Kasumi-1 (cell line): ENCODE results near the gene COL9A1.

Experiments
- DNase-seq, 2 experiments: peaks; one replicate each; lab custom pipeline; 2025; lab: John Stamatoyannopoulos, UW

Gene COL9A1

DNA sequence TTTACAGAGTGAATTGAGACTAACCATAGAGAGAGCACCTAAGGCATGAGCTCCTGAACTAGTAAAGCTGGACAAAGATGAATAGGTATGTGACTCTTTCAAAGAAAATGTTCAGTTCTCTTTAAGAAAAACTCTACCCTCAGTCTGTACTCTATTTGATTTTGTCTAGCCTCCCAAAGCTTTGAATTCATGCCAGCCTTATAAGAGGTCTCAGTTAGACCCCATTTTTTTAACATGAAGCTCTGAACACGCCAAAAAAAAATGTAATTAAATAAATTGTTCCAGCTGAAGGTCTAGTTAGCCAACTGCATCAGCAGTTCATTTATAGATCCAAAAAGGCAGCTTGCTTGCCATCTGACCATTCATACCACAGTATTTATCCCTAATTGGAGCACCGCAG is 71.6 kb downstream of the COL9A1 start:
- DNase-seq, result no peak

- DNase-seq, result no peak
Observed at GRCh38 chr6:70225055-70225454, 77.8 kb downstream of the COL9A1 start.

- no peak for DNase-seq
Observed at GRCh38 chr6:70222439-70222749, 80.5 kb downstream of the COL9A1 start.

DNA sequence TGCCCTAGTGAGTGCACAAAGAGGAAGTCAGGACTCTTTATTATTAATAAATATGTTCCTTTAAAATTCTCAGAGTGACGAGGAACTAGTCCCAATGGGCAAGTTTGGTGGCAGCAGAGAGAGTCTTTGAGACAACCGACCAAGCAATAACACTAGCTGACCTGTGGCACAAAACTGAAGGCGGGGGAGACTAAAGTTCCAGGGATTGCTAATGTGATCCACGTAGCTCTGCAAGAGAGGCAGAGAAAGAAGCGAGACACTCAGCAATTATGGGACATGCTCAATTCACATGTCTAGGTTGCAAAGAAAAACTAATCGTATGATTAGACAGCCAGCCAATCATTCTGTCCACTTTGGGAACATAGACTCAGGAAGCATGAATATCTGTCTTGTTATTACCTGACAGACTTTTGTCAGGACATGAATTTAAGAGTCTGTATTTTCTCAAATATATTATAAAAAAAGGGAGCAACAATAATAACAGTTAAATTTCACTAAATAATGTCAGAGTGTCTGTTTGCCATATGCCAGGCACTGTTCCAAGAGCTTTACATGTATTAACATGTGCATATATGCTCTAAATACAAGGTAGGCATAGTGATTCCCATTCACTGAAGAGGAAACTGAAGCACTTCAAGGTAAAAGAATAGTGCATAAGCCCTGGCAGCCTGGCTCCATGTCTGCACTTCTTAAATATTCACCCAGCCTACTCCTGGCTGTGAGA is 81.0 kb downstream of the COL9A1 start:
- DNase-seq, result peak in 1 of 2 experiments; percentile 3

DNA sequence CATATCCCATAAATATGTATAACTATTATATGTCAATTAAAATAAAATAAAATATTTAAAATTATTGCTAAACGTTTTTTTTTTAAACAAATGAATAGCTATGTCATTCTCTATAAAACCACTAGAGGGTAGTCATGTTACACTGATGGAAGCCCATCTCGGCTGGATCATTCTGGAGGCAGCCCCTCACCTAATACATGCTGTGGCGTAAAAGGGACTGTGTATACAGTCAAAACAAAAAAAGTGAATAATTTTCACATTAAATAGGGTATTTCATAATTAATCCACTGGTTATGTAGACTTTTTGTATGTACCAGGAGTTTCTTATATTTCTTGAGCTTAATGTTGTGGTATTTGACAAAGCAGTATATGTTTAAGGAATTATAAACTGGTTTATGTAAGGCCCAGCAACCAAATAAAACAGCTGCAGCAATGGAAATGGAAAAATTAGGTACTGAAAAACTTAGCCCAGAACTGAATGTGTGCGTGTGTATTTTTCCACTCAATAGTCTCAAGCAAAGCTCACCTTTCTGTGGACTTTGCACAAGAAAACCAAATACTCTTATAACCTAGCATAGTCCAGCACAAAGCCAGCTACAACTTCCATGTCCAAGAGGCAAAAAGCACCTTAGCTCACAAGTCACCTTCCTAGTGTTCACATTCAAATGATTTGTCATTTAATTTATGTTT is 81.7 kb downstream of the COL9A1 start:
- peak; percentile 48 to 63 for DNase-seq

DNA sequence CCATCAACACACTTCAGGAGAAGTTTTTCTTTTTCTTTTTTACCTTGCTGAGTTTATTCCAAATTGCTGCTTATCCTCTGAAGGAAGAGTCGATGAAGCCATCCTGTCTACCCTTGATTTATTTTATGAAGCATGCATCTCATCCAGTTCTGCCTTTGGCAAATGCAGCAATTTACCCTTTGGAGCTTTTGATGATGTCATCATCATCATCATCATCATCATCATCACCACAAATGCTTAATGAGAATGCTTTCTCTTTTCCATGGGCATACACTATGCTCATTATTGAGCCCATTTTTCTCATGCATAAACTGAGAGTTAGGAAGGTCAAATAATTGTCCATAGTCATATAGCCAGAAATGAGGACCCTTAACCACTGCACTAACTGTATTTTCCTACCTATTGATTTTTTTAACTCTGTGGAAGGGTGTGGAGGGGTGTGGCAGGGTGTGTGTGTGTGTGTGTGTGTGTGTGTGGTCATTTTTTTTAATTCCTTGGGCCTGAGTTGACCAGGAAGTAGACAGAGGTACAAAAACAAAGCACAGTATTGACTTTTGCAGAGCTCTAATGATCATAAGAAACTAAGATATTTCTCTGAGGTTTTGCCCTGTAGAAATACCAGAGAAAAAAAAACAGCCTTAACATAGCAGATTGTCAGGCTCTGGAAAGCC is 82.8 kb downstream of the COL9A1 start:
- DNase-seq, result no peak

- no peak for DNase-seq
Observed at GRCh38 chr6:70216767-70217166, 86.1 kb downstream of the COL9A1 start.

DNA sequence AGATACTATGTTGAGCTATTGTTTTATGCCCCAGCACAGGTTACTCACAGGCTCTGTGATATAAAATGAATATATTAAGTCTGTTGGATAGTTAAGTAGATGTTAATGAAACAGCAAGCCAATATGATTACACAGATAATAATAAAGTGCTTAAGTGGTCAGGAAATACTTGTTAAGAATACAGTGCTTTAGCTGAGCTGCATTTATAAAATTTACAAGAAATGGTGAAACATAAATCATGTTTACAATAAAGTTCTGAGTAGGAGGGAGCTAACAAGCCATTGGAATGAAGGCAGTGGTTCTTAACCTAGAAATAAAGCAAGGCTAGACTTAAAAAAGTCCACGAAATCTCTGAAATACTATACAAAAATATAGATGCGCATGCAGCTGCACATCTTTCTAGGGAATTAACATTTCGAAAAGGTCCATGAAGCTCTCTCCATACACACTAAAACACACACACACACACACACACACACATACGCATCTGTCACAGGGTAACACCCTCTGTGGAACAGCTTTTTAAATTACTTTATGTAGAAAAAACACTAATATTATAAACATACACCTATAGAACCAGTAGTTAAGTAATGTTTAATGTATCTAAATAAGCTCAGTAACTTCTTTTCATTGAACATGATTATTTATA is 87.3 kb downstream of the COL9A1 start:
- no peak for DNase-seq

GRCh38 chr6:70210462-70210861 is 92.4 kb downstream of the COL9A1 start:
- peak; percentile 32 to 48 for DNase-seq

DNA sequence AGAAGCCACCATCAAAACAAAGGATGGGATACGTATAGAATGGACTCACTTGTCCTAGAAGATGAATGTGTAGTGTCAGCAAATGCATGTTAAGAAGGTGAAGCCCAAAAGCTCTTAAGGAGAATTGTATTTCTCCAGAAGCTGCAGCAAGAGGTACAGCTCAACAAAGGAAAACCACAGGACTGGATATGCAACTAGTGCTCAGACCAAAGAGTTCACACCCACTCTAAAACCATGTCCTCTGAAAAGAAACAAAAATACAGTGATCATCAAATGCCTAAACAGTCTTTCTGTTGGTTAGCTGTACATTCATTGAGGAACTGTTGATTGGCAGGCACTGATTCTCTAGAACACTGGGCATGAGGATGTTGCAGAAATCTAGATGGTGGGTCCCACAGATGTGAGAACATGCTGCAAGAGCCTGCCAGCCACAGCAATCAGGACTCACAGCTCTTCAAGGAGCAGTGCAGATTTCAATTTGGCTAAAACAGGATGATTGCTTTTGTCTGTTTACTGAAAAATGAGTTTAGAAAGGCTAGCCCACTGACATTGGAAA is 94.6 kb downstream of the COL9A1 start:
- no peak for DNase-seq

DNA sequence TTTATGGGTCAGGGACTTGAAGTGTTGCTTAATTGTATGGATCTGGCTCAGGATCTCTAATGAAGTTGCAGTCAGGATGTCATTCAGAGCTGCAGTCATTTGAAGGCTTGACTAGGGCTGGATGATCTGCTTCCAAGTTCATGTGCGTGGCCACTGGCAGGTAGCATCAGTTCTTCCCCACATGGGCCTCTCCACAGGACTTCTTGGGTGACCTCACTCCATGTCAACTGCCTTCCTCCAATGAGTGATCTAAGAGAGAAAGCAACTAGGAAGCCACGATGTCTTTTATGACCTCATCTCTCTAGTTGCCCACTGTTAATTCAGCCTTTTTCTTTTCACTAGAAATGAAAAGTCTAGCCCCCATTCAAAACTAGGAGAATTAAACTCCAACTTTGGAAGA is 104.1 kb downstream of the COL9A1 start:
- no peak for DNase-seq

DNA sequence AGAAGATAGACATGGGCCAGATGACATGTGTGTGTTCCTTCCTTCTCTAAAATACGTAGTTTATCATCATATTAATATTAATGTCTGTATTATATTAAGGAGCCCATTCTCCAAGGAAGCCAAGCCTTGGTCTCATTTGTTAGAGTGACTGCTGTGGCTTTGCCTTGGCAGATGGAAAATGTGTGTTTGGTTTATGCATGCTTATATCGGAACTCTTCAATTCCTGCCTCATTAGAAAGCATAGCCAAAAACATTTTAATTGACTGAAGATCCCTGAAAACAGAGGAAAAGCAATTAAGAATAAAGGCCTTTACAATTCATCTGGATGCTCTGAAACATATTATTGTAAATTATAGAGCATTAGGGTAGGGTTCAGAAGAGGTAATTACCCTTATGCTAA is 106.4 kb downstream of the COL9A1 start:
- no peak for DNase-seq

DNA sequence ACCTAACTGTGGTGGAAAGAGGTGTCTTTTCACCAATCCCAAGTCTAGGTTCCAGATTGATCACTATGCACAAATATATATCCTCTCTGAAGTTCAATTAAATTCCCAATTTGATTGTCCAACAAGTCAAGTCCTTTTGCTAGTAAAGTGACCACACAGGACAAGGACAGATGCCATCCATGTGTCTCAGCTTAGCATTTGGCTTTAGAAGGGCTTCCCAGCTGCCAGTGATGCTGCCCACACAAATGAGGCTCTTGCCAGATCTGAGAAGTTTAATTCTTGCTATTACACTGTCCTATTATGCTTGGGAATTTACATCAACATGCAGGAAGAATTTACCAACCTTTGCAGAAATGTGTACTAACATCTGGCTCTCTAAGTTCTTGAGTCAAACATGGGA is 108.5 kb downstream of the COL9A1 start:
- no peak for DNase-seq

- no peak for DNase-seq
Observed at GRCh38 chr6:70188202-70188601, 114.7 kb downstream of the COL9A1 start.

DNA sequence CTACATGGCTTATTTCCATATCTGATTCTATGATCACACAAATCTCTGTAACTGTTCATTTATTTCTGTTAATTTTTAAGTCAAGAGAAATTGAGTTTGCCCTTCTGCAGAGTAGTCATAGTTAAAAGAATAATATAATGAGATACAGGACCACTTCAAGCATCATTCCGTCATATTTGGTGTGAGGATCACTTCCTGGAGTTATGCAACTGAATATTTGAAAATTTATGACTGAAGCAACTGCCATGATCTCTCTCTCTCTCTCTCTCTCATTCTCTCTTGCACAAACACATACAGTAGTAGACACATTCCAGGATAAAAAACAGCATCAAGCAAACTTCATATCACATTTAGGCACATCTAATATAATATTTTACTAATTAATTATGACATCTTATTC is 116.4 kb downstream of the COL9A1 start:
- no peak for DNase-seq

DNA sequence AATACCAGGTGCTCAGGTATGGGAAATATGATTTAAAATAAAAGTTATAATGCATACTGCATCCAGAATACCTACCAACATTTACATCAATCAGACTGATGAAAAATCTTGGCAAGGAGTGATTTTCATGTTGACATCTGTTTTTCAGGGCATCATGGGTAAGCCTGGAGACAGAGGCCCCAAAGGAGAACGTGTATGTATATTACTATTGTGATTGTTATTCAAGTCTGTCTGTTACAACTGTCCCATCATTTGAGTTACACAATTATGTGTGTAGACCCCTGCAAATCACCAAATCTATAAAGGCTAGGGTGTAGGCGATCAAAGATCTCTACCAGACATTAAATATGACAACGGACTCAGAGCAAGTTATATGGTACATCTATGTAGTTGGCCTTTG is 118.2 kb downstream of the COL9A1 start:
- no peak for DNase-seq

GRCh38 chr6:70183538-70183937 is 119.3 kb downstream of the COL9A1 start:
- no peak for DNase-seq

- DNase-seq, result no peak
Observed at GRCh38 chr6:70180901-70181599, 121.8 kb downstream of the COL9A1 start.

- DNase-seq, result no peak
Observed at GRCh38 chr6:70180183-70180900, 122.5 kb downstream of the COL9A1 start.

DNA sequence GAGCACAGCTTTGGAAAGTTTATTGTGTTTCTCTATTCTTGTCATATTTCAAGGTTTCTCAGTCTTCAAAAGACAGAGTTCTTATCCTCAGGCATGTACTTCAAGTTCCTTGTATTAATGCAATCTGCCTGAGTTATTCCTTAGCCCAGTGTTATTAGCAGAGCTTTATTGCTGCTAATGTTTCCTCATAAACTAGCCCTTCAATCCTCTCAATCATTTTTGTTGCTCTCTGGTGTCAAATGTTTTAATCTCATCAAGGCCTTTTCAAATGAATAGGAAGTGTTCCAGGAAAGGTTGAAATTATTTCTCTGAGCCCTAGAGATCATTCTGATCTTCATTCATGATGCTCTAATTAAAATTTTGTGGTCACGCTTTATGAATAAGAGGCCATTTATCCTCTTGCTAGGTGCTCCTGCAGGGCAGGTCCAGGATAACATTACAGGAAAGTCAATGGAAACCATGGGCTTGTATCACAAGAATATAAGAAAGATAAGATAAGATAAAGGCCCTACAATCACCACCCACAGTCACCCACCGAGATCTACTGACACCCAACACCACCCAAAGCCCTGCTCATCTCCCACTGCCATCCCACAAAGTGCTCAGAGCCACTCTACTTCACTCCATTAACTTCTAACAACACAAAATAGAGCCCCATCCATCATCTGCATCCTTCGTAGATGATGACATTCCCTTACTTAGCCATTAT is 125.9 kb downstream of the COL9A1 start:
- no peak for DNase-seq

DNA sequence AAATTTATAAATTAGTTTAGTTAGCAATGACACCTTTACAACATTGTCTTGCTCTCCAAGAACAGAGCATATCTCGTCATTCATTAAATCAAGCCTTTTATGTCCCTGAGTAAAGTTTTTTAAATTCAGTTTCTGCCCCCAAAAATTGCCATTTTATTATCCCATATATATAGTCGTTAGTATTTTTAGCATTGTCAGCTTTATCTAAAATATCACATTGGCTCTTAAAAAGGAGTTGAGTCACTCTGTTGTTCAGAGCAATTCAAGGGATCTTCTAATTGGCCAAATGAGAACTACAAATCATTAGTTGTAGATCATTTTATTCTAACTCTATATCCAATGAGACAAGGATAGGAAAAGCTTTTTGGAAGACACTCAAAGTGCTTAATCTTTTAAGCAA is 127.1 kb downstream of the COL9A1 start:
- no peak for DNase-seq
